Mesendoderm (in vitro differentiated cells): Measurements from ENCODE around the gene EBLN2.

Experiments
- DNase-seq: peaks from one replicate; pipeline ENCODE4 v3.0.0; 2013
- H2AK5ac ChIP-seq: 2 replicates; pipeline ENCODE4 v1.6.1; 2013; ENCODE audit warnings: low read length, inconsistent platforms
- H2BK120ac ChIP-seq: 2 replicates; pipeline ENCODE4 v1.6.1; 2013; ENCODE audit warnings: low read depth, mild to moderate bottlenecking, low read length, moderate library complexity, mixed read lengths
- H2BK15ac ChIP-seq: replicated peaks from 2 replicates; pipeline ENCODE4 v1.6.1; 2013; ENCODE audit warnings: low read depth, mild to moderate bottlenecking, moderate library complexity
- H2BK5ac ChIP-seq: 2 replicates; pipeline ENCODE4 v1.6.1; 2013; ENCODE audit warnings: low read length, inconsistent platforms
- H3K18ac ChIP-seq: 2 replicates; pipeline ENCODE4 v1.6.1; 2013; ENCODE audit warnings: mild to moderate bottlenecking, low read length, mixed read lengths
- H3K23ac ChIP-seq: one replicate; pipeline ENCODE4 v1.6.1; 2013; ENCODE audit warnings: low read length
- H3K27ac ChIP-seq: 2 replicates; pipeline ENCODE4 v1.5.1; 2013; ENCODE audit warnings: low read depth, mild to moderate bottlenecking, inconsistent platforms, low read length, moderate library complexity
- H3K27me3 ChIP-seq: 2 replicates; pipeline ENCODE4 v1.6.1; 2013; ENCODE audit warnings: low read length, control low read depth, mild to moderate bottlenecking, inconsistent platforms; ENCODE audit not compliant: insufficient read depth, poor library complexity
- H3K36me3 ChIP-seq: 2 replicates; pipeline ENCODE4 v1.6.1; 2013; ENCODE audit warnings: low read length, inconsistent platforms; ENCODE audit not compliant: control insufficient read depth, insufficient read depth
- H3K4ac ChIP-seq: one replicate; pipeline ENCODE4 v1.6.1; 2013; ENCODE audit warnings: low read depth, mild to moderate bottlenecking, low read length, moderate library complexity
- H3K4me1 ChIP-seq: 2 replicates; pipeline ENCODE4 v1.6.1; 2013; ENCODE audit warnings: low read depth, low read length, inconsistent platforms; ENCODE audit not compliant: control insufficient read depth
- H3K4me2 ChIP-seq: 2 replicates; pipeline ENCODE4 v1.6.1; 2013; ENCODE audit warnings: low read length
- H3K4me3 ChIP-seq: 2 replicates; pipeline ENCODE4 v1.5.1; 2013; ENCODE audit warnings: mild to moderate bottlenecking, low read length
- H3K56ac ChIP-seq: one replicate; pipeline ENCODE4 v1.6.1; 2013; ENCODE audit warnings: low read length
- H3K79me1 ChIP-seq: 2 replicates; pipeline ENCODE4 v1.6.1; 2013; ENCODE audit warnings: low read length, inconsistent platforms
- H3K79me2 ChIP-seq: 2 replicates; pipeline ENCODE4 v1.6.1; 2013; ENCODE audit warnings: mild to moderate bottlenecking, low read length; ENCODE audit not compliant: control insufficient read depth, insufficient read depth
- H3K9ac ChIP-seq: 2 replicates; pipeline ENCODE4 v1.6.1; 2013; ENCODE audit warnings: low read length, inconsistent platforms
- H4K5ac ChIP-seq: one replicate; pipeline ENCODE4 v1.6.1; 2013; ENCODE audit warnings: low read length
- H4K8ac ChIP-seq: one replicate; pipeline ENCODE4 v1.6.1; 2013; ENCODE audit warnings: low read depth, mild to moderate bottlenecking, control low read depth, low read length, moderate library complexity
- WGBS: extraction: QIAGEN DNeasy Blood & Tissue Kit; methylation state at CpG from one replicate; pipeline ENCODE4 v1.1.7; 2013; ENCODE audit warnings: low lambda C conversion rate, missing lambda C conversion rate; ENCODE audit not compliant: insufficient coverage; ENCODE audit errors: extremely low coverage; 5-methylcytosine and 5-hydroxymethylcytosine counted together

Gene EBLN2

GRCh38 chr3:73070675-73071575 is 9.5 kb downstream of the EBLN2 start:
- Histone ChIP-seq H3K27me3 (no peaks in the 10 kb centered on the region), H4K8ac (no peak overlapping the region), H2BK5ac (no peak overlapping the region), H3K36me3 (no peaks in the 10 kb centered on the region), H3K4me1 (no peaks in the 10 kb centered on the region), H3K18ac (peak overlapping the region; percentile 39), H3K9ac (no peak overlapping the region), H4K5ac (no peak overlapping the region), H3K27ac (no peak overlapping the region), H3K56ac (no peak overlapping the region), H2BK120ac (no peak overlapping the region), H2AK5ac (no peak overlapping the region), H2BK15ac (no peak overlapping the region), H3K23ac (no peak overlapping the region), H3K4me2 (no peak overlapping the region), H3K4me3 (no peak overlapping the region), H3K4ac (no peak overlapping the region), H3K79me2 (no peaks in the 10 kb centered on the region), H3K79me1 (no peaks in the 10 kb centered on the region)
- no CpG with 5 or more reads among the region's 6 CpGs for WGBS
- no peak for DNase-seq

DNA sequence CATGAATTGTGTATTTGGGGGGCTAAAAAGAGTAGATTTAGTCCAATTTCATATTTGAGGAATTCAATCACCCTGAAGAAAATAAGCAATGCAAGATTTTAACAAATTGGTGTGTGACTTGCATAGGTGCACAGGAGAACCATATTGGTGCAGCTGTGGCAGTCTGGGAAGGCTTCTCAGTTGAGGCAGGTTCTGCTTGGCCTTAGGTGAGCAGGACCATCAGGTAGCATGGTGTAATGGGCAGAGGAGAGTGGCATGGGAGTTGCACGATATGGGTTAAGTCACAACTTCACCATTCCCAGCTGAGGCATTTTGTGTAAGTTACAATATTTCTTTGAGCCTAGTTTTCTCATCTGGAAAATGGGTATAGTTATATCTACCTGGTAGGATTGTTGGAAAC is 10.5 kb downstream of the EBLN2 start:
- Histone ChIP-seq H2AK5ac (no peak overlapping the region), H3K4me1 (no peaks in the 10 kb centered on the region), H3K9ac (no peak overlapping the region), H3K36me3 (no peaks in the 10 kb centered on the region), H3K23ac (no peak overlapping the region), H2BK120ac (no peak overlapping the region), H3K27ac (no peak overlapping the region), H2BK5ac (no peak overlapping the region), H3K27me3 (no peaks in the 10 kb centered on the region), H4K5ac (no peak overlapping the region), H3K56ac (no peak overlapping the region), H3K18ac (no peak overlapping the region), H3K79me1 (no peaks in the 10 kb centered on the region), H4K8ac (no peak overlapping the region), H3K4ac (no peak overlapping the region), H3K4me2 (no peak overlapping the region), H3K79me2 (no peaks in the 10 kb centered on the region), H2BK15ac (no peak overlapping the region), H3K4me3 (no peak overlapping the region)
- no CpG with 5 or more reads among the region's 1 CpG for whole genome bisulfite sequencing
- no peak for DNase-seq

GRCh38 chr3:73072634-73073033 is 11.2 kb downstream of the EBLN2 start:
- Histone ChIP-seq H2BK15ac (no peak overlapping the region), H3K27me3 (no peaks in the 10 kb centered on the region), H2BK5ac (no peak overlapping the region), H3K4ac (no peak overlapping the region), H3K18ac (no peak overlapping the region), H3K56ac (no peak overlapping the region), H2BK120ac (no peak overlapping the region), H4K8ac (no peak overlapping the region), H3K4me2 (no peak overlapping the region), H3K23ac (no peak overlapping the region), H3K27ac (no peak overlapping the region), H3K4me3 (no peak overlapping the region), H3K9ac (no peak overlapping the region), H3K79me2 (no peaks in the 10 kb centered on the region), H3K36me3 (no peaks in the 10 kb centered on the region), H3K79me1 (no peaks in the 10 kb centered on the region), H4K5ac (no peak overlapping the region), H2AK5ac (no peak overlapping the region), H3K4me1 (no peaks in the 10 kb centered on the region)
- no CpG with 5 or more reads among the region's 1 CpG for WGBS
- no peak for DNase-seq

DNA sequence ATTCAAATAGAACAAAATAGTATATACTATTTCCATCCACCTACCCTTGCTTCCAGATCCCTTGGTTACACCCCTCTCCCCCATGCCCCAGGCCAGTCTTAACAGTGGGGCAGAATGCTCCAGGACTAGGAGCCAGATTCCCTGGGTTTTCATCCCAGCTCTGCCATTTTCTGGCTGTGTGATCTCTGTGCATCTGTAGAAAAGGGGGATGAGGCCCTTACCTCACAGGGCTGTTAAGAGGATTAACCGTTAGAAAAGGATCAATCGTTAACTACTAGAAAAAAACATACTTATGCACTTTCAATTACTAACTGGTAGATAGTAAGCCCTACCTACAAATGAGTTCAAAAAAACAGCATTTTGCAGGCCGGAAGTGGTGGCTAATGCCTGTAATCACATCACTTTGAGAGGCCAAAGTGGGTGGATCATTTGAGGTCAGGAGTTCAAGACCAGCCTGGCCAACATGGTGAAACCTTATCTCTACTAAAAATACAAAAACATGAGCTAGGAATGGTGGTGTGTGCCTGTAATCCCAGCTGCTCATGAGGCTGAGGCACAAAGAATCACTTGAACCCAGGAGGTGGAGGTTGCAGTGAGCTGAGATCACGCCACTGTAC is 11.7 kb downstream of the EBLN2 start:
- Histone ChIP-seq H3K23ac (no peak overlapping the region), H3K9ac (no peak overlapping the region), H4K5ac (no peak overlapping the region), H2AK5ac (no peak overlapping the region), H2BK15ac (no peak overlapping the region), H3K27me3 (no peaks in the 10 kb centered on the region), H3K4ac (no peak overlapping the region), H3K36me3 (no peaks in the 10 kb centered on the region), H2BK120ac (no peak overlapping the region), H3K79me1 (no peaks in the 10 kb centered on the region), H3K79me2 (no peaks in the 10 kb centered on the region), H3K27ac (no peak overlapping the region), H4K8ac (no peak overlapping the region), H3K4me3 (no peak overlapping the region), H2BK5ac (no peak overlapping the region), H3K4me2 (no peak overlapping the region), H3K18ac (no peak overlapping the region), H3K56ac (no peak overlapping the region), H3K4me1 (no peaks in the 10 kb centered on the region)
- WGBS = no CpG with 5 or more reads among the region's 4 CpGs
- DNase-seq = no peak

DNA sequence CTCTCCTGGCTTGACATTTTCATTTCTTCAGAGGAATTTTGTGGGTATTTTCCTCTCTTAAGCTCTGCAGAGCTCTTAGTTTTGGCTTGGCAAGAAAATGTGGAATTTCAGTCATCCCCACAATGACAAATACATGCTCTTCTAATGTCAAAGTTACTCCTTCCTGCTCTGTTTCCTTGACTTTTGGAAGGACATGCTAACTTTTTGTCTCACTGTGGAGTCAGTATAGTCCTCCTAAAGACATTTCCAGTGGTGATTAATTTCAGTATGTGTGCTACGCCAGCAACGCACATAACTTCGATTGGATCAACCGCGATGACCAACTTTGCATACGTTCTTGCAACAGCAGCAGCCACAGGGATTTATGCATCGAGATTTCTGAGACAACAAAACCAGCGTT is 13.3 kb downstream of the EBLN2 start:
- Histone ChIP-seq H3K23ac (no peak overlapping the region), H3K4me1 (no peaks in the 10 kb centered on the region), H3K9ac (no peak overlapping the region), H3K4me3 (no peak overlapping the region), H2BK5ac (no peak overlapping the region), H3K27me3 (no peaks in the 10 kb centered on the region), H3K4ac (no peak overlapping the region), H3K56ac (no peak overlapping the region), H3K79me1 (no peaks in the 10 kb centered on the region), H3K4me2 (no peak overlapping the region), H2AK5ac (no peak overlapping the region), H2BK120ac (no peak overlapping the region), H4K8ac (no peak overlapping the region), H3K79me2 (no peaks in the 10 kb centered on the region), H3K18ac (no peak overlapping the region), H4K5ac (no peak overlapping the region), H3K36me3 (no peaks in the 10 kb centered on the region), H2BK15ac (no peak overlapping the region), H3K27ac (no peak overlapping the region)
- DNase-seq = no peak
- no CpG with 5 or more reads among the region's 8 CpGs for WGBS
